K562 (cell line): ENCODE data around the gene RALGPS1. TPM values are rescaled to one million over a fixed set of nuclear protein-coding genes. Genes with fewer than 3 reads are reported as not detected.

Experiments
- ATAC-seq: fragments of 200-7000 bp; cut with Tn5 transposase; 3 replicates; pipeline ENCODE4 v1.9.1; 2020; ENCODE audit warnings: moderate library complexity
- BruUV-seq: library from RNA; stranded (reverse); fragments of 400-500 nt; replicated peaks from 2 replicates; lab custom pipeline; 2021; lab: Mats Ljungman, UMichigan
- CTCF ChIA-PET: fragments of 300-600 bp; formaldehyde crosslinking; extraction: SDS; loops from one replicate; lab custom pipeline; 2021; ENCODE audit warnings: low intra/inter-chr PET ratio; lab: Yijun Ruan, JAX
- POLR2A ChIA-PET: fragments of 300-600, 350-650 bp; sonication (Branson Sonifier 250); formaldehyde crosslinking; extraction: SDS; loops from one replicate; lab custom pipeline; 2021; ENCODE audit warnings: antibody characterized with exemption, inconsistent platforms; lab: Yijun Ruan, JAX
- DNase-seq, 4 experiments: peaks; one replicate each; pipeline versions ENCODE4 v3.0.0 to v3.0.0-alpha.2; 2011 to 2018; ENCODE audit warnings: low spot score in 3 of 4, mixed read lengths in 3 of 4; ENCODE audit errors: extremely low read depth in 1 of 4
- FAIRE-seq: peaks from 2 replicates; lab custom pipeline; 2011; peaks lifted over from hg19 to GRCh38; lab: Jason Lieb, UNC
- H2AFZ ChIP-seq: 2 replicates; pipeline ENCODE4 v1.6.0; 2011; ENCODE audit warnings: low read depth, low read length, control low read depth, inconsistent platforms
- H3K27ac ChIP-seq: fragments of 200-600 bp; 3 replicates; pipeline ENCODE4 v1.8.0; 2011; ENCODE audit warnings: low read depth, mild to moderate bottlenecking, control low read depth, inconsistent platforms, low read length, moderate library complexity, mixed read lengths; ENCODE audit errors: extremely low read depth
- H3K27me3 ChIP-seq, 2 experiments: fragments of 300-600 bp in 1 of 2; 2 replicates in 1 of 2; 3 replicates in 1 of 2; pipeline versions ENCODE4 v1.6.0 to v1.8.0; 2011; ENCODE audit warnings: inconsistent platforms in 2 of 2, low read length in 2 of 2, mild to moderate bottlenecking in 1 of 2, mixed read lengths in 1 of 2, moderate library complexity in 1 of 2; ENCODE audit not compliant: control insufficient read depth in 2 of 2, insufficient read depth in 2 of 2
- H3K36me3 ChIP-seq: fragments of 300-600 bp; 3 replicates; pipeline ENCODE4 v1.8.0; 2011; ENCODE audit warnings: mild to moderate bottlenecking, low read length, inconsistent platforms; ENCODE audit not compliant: control insufficient read depth, insufficient read depth
- H3K4me1 ChIP-seq, 2 experiments: fragments of 200-600 bp in 1 of 2; replicated peaks in 1 of 2; 2 replicates in 1 of 2; 3 replicates in 1 of 2; pipeline versions ENCODE4 v1.5.1 to v1.8.0; 2011; ENCODE audit warnings: inconsistent platforms in 2 of 2, low read length in 2 of 2, mild to moderate bottlenecking in 1 of 2, mixed read lengths in 1 of 2, moderate library complexity in 1 of 2; ENCODE audit not compliant: control insufficient read depth in 2 of 2, insufficient read depth in 2 of 2
- H3K4me2 ChIP-seq: 2 replicates; pipeline ENCODE4 v1.6.1; 2011; ENCODE audit warnings: low read length, control low read depth, inconsistent platforms, mixed read lengths; ENCODE audit not compliant: insufficient read depth
- H3K4me3 ChIP-seq: fragments of 200-600 bp; sonication (generic), shearing (Covaris generic); 2 replicates; pipeline ENCODE4 v1.5.1; 2016; ENCODE audit warnings: control low read depth, inconsistent platforms
- H3K79me2 ChIP-seq: fragments of 200-600 bp; 3 replicates; pipeline ENCODE4 v1.8.0; 2011; ENCODE audit warnings: low read length, inconsistent platforms; ENCODE audit not compliant: control insufficient read depth, insufficient read depth
- H3K9ac ChIP-seq, 2 experiments: 2 replicates each; pipeline versions ENCODE4 v1.6.0 to v1.6.1; 2011; ENCODE audit warnings: low read depth in 2 of 2, low read length in 2 of 2, control low read depth in 1 of 2, inconsistent platforms in 1 of 2, mild to moderate bottlenecking in 1 of 2, mixed read lengths in 1 of 2; ENCODE audit not compliant: insufficient read depth in 1 of 2
- H3K9me1 ChIP-seq: one replicate; pipeline ENCODE4 v1.6.0; 2011; ENCODE audit warnings: inconsistent platforms, mild to moderate bottlenecking, low read length, moderate library complexity; ENCODE audit not compliant: control insufficient read depth, insufficient read depth
- H3K9me3 ChIP-seq: replicated peaks from 2 replicates; pipeline ENCODE4 v1.5.1; 2011; ENCODE audit warnings: low read depth, low read length, inconsistent platforms; ENCODE audit not compliant: control insufficient read depth, insufficient read depth
- H4K20me1 ChIP-seq: replicated peaks from 2 replicates; pipeline ENCODE4 v1.6.1; 2011; ENCODE audit warnings: low read length, inconsistent platforms, mixed read lengths; ENCODE audit not compliant: control insufficient read depth, insufficient read depth
- BACH1 ChIP-seq: fragments of 200-800 bp; sonication (Bioruptor generic); IDR thresholded peaks from 2 replicates; pipeline ENCODE4 v1.6.1; 2016; ENCODE audit warnings: missing genetic modification characterization, missing compliant biosample characterization
- CCAR2 ChIP-seq: fragments of 200-400 bp; formaldehyde crosslinking; IDR thresholded peaks from 2 replicates; pipeline ENCODE4 v1.6.1; 2017; ENCODE audit warnings: mild to moderate bottlenecking, low read depth, low read length
- E2F5 ChIP-seq: sonication (generic); formaldehyde crosslinking; IDR thresholded peaks from 2 replicates; pipeline ENCODE4 v1.8.0; 2022; ENCODE audit warnings: mild to moderate bottlenecking, missing genetic modification reagents
- ELK3 ChIP-seq: fragments of 450-650 bp; formaldehyde crosslinking; IDR thresholded peaks from 2 replicates; pipeline ENCODE4 v1.4.0; 2020; ENCODE audit warnings: mild to moderate bottlenecking
- GABPA ChIP-seq: fragments of 200-800 bp; sonication (Bioruptor generic); conservative IDR thresholded peaks from 2 replicates; pipeline ENCODE4 v1.6.1; 2016; ENCODE audit warnings: low read depth, missing genetic modification characterization, missing compliant biosample characterization
- HDAC3 ChIP-seq: fragments of 450-650 bp; IDR thresholded peaks from 2 replicates; pipeline ENCODE4 v1.6.1; 2018; ENCODE audit warnings: borderline replicate concordance, mild to moderate bottlenecking, moderate library complexity; ENCODE audit not compliant: partially characterized antibody
- JUND ChIP-seq, 2 experiments: IDR thresholded peaks; 2 replicates in 1 of 2; 3 replicates in 1 of 2; pipeline ENCODE4 v1.6.1; 2011; ENCODE audit warnings: borderline replicate concordance in 2 of 2, low read depth in 2 of 2, low read length in 2 of 2, improper control_type of control experiment in 1 of 2, missing biosample characterization in 1 of 2, missing genetic modification characterization in 1 of 2, missing genetic modification reagents in 1 of 2
- MLX ChIP-seq, 2 experiments: fragments of 450-650 bp in 1 of 2; sonication (generic) in 1 of 2; formaldehyde crosslinking; conservative IDR thresholded peaks; 2 replicates each; pipeline versions ENCODE4 v1.4.0 to v1.8.1; 2020 to 2022; ENCODE audit warnings: mild to moderate bottlenecking in 1 of 2, missing genetic modification reagents in 1 of 2
- RUNX1 ChIP-seq: sonication (generic); IDR thresholded peaks from 2 replicates; pipeline ENCODE4 v1.6.1; 2016; ENCODE audit warnings: antibody characterized with exemption, low read depth
- SMAD3 ChIP-seq: fragments of 450-650 bp; formaldehyde crosslinking; conservative IDR thresholded peaks from 2 replicates; pipeline ENCODE4 v1.4.0; 2020; ENCODE audit warnings: mild to moderate bottlenecking
- THRAP3 ChIP-seq: fragments of 450-650 bp; IDR thresholded peaks from 2 replicates; pipeline ENCODE4 v1.6.1; 2016; ENCODE audit warnings: mild to moderate bottlenecking, inconsistent platforms, borderline replicate concordance
- ZNF766 ChIP-seq: fragments of 200-800 bp; sonication (Bioruptor generic); conservative IDR thresholded peaks from 2 replicates; pipeline ENCODE4 v1.6.1; 2016; ENCODE audit warnings: missing genetic modification characterization, missing compliant biosample characterization
- WGBS: fragments of 100-300 bp; shearing (Covaris generic); methylation state at CpG from one replicate; pipeline ENCODE4 v1.1.6; 2016; ENCODE audit warnings: low coverage, mixed read lengths; ENCODE audit not compliant: insufficient coverage; ENCODE audit errors: missing lambda C conversion rate; 5-methylcytosine and 5-hydroxymethylcytosine counted together
- in situ Hi-C: fragments of 300-500 bp; cut with MboI; formaldehyde crosslinking; loops from 4 replicates; pipeline ENCODE4 v1.15.0; 2018; ENCODE audit warnings: inconsistent platforms, mixed read lengths
- intact Hi-C: fragments of 100-400 bp; cut with micrococcal nuclease; formaldehyde crosslinking; loops from 2 replicates; pipeline ENCODE4 v1.14.2; 2022
- polyA plus RNA-seq, 8 experiments: library from polyadenylated mRNA; depleted of rRNA in 4 of 8; stranded (reverse) in 5 of 8; unstranded in 3 of 8; fragments of >200 nt; fragmentation: Nextera tagmentation in 2 of 8; fragmentation: Illumina TruSeq in 1 of 8; extraction: Ambion mirVana in 2 of 8; extraction: Trizol in 1 of 8; gene quantifications; 2 replicates each; pipeline versions ENCODE4 v1.2.1 to v1.2.3, GENCODE V29; 2011 to 2014; ENCODE audit warnings: inconsistent platforms in 1 of 8, missing spikeins in 1 of 8
- total RNA-seq, 7 experiments: library from RNA; depleted of rRNA in 6 of 7; stranded (reverse); fragments of >200 nt in 6 of 7; fragmentation: Illumina TruSeq in 2 of 7; extraction: Trizol in 2 of 7; gene quantifications; 2 replicates each; pipeline versions ENCODE4 v1.2.1 to v1.2.3, GENCODE V29; 2011 to 2021; ENCODE audit warnings: low replicate concordance in 1 of 7
- TF ChIP-seq, protein P1 (sequence below): fragments of 200-800 bp; sonication (Bioruptor generic); IDR thresholded peaks from 2 replicates; pipeline ENCODE4 v1.6.1; 2017; ENCODE audit warnings: missing genetic modification characterization, missing compliant biosample characterization
- TF ChIP-seq, protein P2 (sequence below), 2 experiments: fragments of 200-800 bp in 1 of 2; sonication (Bioruptor generic) in 1 of 2; sonication (generic) in 1 of 2; formaldehyde crosslinking in 1 of 2; IDR thresholded peaks in 1 of 2; conservative IDR thresholded peaks in 1 of 2; 2 replicates each; pipeline versions ENCODE4 v1.5.0 to v1.6.1; 2016 to 2020; ENCODE audit warnings: missing compliant biosample characterization in 1 of 2, missing genetic modification characterization in 1 of 2, missing genetic modification reagents in 1 of 2

The RALGPS1 gene
- total and polyA plus RNA-seq, 9 of the 15 experiments (the other 6 are each of a cell fraction or from before 2014, with no cell fraction given), result 0.04 to 2.6 (median 1.5) TPM

DNA sequence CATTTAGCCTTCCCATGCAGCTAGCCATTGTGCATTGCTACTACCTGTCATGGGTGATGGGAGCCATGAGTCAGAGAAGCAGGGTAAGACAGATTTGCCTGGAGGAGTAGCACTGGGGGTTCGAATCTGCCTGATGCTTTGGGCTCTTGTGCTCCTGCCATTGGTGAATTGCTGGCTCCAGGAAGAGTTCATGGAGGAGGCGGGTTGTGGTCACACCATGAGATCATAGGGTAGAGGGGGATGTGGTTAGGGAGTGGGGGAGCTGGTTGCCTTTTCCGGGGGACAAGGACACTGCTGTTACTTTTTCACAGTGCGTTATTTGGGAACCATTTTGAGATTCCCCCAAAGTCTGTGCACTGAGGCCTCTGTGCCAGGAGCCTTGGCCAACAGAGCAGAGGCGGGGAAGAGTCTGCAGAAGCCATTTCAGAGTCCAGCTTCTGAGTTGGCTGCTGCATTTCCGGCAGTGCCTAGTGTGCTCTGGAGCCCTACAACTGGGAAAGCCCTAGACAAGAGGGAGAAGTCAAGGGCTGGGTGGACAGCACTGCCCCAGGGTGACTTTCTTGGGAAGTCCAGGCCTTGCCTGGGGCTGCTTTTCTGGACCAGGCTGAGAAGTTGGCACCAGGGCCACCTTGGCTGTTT lies 201.6 kb downstream of the RALGPS1 start:
- DNase-seq, result peak in 1 of 4 experiments; percentile 27
- no peak for FAIRE-seq
- TF ChIP-seq, protein P1, sequence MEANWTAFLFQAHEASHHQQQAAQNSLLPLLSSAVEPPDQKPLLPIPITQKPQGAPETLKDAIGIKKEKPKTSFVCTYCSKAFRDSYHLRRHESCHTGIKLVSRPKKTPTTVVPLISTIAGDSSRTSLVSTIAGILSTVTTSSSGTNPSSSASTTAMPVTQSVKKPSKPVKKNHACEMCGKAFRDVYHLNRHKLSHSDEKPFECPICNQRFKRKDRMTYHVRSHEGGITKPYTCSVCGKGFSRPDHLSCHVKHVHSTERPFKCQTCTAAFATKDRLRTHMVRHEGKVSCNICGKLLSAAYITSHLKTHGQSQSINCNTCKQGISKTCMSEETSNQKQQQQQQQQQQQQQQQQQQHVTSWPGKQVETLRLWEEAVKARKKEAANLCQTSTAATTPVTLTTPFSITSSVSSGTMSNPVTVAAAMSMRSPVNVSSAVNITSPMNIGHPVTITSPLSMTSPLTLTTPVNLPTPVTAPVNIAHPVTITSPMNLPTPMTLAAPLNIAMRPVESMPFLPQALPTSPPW (CRISPR knock-in tag), result peak; percentile 67
- TF ChIP-seq HDAC3 (no peak), ELK3 (CRISPR knock-in tag) (no peak), RUNX1 (no peak), ZNF766 (CRISPR knock-in tag) (0 out of 2 replicates have a peak, but pooled peaks have one; percentile 28), JUND (IDR thresholded peaks at IDR 0.05; ENCODE audit: borderline replicate concordance, low read depth, low read length) (peak; percentile 42; the same call in 1 of the 2 replicates), JUND (tag; IDR thresholded peaks at IDR 0.05; ENCODE audit: borderline replicate concordance, low read depth, low read length) (no peak), THRAP3 (no peak), E2F5 (CRISPR knock-in tag) (no peak), GABPA (tag) (peak; percentile 73), SMAD3 (CRISPR knock-in tag) (no peak), CCAR2 (no peak), BACH1 (tag) (0 out of 2 replicates have a peak, but pooled peaks have one; percentile 57), MLX (CRISPR knock-in tag; conservative IDR thresholded peaks at IDR 0.05) (no peak)
- TF ChIP-seq, protein P2, sequence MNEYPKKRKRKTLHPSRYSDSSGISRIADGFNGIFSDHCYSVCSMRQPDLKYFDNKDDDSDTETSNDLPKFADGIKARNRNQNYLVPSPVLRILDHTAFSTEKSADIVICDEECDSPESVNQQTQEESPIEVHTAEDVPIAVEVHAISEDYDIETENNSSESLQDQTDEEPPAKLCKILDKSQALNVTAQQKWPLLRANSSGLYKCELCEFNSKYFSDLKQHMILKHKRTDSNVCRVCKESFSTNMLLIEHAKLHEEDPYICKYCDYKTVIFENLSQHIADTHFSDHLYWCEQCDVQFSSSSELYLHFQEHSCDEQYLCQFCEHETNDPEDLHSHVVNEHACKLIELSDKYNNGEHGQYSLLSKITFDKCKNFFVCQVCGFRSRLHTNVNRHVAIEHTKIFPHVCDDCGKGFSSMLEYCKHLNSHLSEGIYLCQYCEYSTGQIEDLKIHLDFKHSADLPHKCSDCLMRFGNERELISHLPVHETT (CRISPR knock-in tag; conservative IDR thresholded peaks at IDR 0.05 in 1 of 2, IDR thresholded peaks at IDR 0.05 in 1 of 2), result peak in 1 of 2 experiments; percentile 46; a peak in 1 of 4 replicates

More for the DNA sequence above, 201.6 kb downstream of the RALGPS1 start:
- no peak overlapping the region for H3K9ac ChIP-seq
- H3K36me3 ChIP-seq, result no peaks in the 10 kb centered on the region
- peaks cover 13% of the 10 kb centered on the region for H4K20me1 ChIP-seq
- peaks cover 0 to 4% of the 10 kb centered on the region in 2 experiments; a peak in 1 of 5 replicates for H3K4me1 ChIP-seq
- POLR2A ChIA-PET, result interaction anchor here (0.7 kb wide), 2 partner anchors 13 to 367 kb away, joined by 3 to 4 read pairs; no protein-coding TSS in a partner anchor
- H3K9me3 ChIP-seq, result no peaks in the 10 kb centered on the region
- in situ Hi-C loops (no loop called here), intact Hi-C loops (no loop called here)
- CTCF ChIA-PET, result no interaction called here
- H2AFZ ChIP-seq, result no peak overlapping the region
- no peaks in the 10 kb centered on the region for H3K9me1 ChIP-seq
- H3K27me3 ChIP-seq, result peaks cover 8 to 65% of the 10 kb centered on the region in 2 experiments; a peak in 4 of 5 replicates
- no peak overlapping the region for H3K27ac ChIP-seq
- no TSS peak for BruUV-seq
- H3K4me2 ChIP-seq, result no peak overlapping the region
- H3K79me2 ChIP-seq, result no peaks in the 10 kb centered on the region
- H3K4me3 ChIP-seq, result no peak overlapping the region
- no peak for ATAC-seq
- 4% methylated on average over 6 of the region's 6 CpGs for WGBS
